HG02623 (cell line): ENCODE data around the gene TMEM229A.
"Not testable (repeated sequence)": the region's sequence is repeated elsewhere in the genome, so short reads cannot be mapped to it uniquely, and the experiment has no call there.

Source experiments
- ATAC-seq: cut with Tn5 transposase; IDR thresholded peaks from one replicate; pipeline ENCODE4 v1.9.1; 2021; ENCODE audit warnings: moderate library complexity; ENCODE audit not compliant: unreplicated experiment

TMEM229A gene

DNA sequence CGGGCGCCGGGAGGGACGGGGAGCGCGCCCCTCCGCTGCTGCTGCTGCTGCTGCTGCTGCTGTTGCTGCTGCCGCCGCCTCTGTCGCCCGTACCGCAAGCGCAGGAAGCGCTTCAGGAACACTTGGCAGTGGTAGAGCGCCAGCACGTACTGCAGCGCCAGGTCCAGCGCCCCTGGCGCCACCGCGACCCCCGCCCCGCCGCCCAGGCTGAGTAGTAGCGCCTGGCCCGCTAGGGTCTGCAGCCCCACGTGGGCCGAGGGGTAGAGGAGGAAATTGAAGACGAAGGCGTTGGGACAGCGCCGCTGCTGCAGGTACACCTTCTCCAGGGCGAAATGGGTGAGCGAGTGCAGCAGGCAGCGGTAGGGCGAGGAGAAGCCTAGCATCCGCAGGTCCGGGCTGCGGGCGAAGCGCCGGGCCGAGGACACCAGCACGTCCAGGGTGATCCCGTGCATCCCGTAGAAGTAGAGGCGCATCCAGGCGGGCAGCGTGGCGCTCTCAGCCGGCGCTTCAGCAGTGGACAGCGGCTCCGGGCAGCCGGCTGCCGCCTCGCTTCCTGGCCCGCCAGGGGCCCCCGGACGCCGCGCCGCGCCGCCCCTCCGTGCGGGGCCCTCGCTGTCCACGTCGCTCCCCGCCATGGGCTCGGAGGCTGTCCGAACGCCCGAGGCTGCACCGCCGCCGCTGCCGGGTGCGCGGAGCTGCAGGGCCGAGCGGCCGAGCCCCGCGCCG, at the start of gene TMEM229A:
Gene TMEM229A (minus strand): TSS at position 699 of the 726 bp plus-strand sequence. CDS start 64 bp downstream, at position 635.
- no peak for ATAC-seq

DNA sequence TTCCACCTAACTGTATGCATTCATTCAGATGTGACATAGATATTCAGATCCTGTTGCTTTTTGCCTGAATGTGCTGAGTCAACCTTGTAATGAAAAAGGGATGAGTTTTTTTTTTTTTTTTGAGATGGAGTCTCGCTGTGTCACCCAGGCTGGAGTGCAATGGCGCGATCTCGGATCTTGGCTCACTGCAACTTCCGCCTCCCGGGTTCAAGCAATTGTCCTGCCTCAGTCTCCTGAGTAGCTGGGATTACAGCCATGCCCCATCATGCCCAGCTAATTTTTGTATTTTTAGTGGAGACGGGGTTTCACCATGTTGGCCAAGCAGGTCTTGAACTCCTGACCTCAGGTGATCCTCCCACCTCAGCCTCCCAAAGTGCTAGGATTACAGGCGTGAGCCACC, 49.4 kb upstream of the TMEM229A start:
- not testable (repeated sequence) for ATAC-seq

GRCh38 chr7:124077546-124077945, 44.7 kb upstream of the TMEM229A start:
- no peak for ATAC-seq

GRCh38 chr7:124076841-124077240, 44.0 kb upstream of the TMEM229A start:
- no peak for ATAC-seq

- no peak for ATAC-seq
Observed at GRCh38 chr7:124074007-124074406, 41.1 kb upstream of the TMEM229A start.

GRCh38 chr7:124073310-124073645, 40.4 kb upstream of the TMEM229A start:
- ATAC-seq: no peak

DNA sequence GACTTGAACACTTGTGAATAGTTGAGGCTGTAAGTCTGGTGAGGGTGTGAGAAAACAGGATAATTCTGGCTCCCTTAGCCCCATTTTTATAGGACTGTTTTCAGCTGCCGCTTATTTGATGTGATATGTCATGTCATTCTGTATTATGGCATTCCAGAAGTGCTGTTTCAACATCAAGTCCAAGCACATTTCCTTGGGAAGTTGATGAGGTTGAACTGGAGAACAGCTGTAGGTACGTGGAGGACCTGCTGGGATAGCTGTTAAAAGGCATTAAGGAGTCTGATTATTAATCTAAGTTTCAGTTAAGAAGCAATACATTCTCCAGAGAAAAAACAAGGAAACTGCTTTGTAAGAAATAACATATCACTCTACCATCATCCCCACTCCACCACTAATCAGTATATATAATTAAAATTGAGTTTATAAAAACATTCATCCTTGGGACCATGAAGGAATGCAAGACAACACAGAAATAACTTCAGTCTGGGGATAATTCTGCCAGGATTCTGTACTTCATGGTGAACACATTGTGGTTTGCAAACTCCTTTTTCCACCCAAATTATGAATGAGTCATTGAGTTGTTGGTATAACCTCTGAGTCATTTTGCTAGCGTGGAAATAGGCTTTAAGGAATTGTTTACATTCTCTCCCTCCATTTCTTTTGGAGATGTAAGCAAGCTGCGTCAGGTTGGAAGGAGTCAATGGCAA, 39.9 kb upstream of the TMEM229A start:
- ATAC-seq: no peak

GRCh38 chr7:124071843-124072242, 39.0 kb upstream of the TMEM229A start:
- no peak for ATAC-seq

DNA sequence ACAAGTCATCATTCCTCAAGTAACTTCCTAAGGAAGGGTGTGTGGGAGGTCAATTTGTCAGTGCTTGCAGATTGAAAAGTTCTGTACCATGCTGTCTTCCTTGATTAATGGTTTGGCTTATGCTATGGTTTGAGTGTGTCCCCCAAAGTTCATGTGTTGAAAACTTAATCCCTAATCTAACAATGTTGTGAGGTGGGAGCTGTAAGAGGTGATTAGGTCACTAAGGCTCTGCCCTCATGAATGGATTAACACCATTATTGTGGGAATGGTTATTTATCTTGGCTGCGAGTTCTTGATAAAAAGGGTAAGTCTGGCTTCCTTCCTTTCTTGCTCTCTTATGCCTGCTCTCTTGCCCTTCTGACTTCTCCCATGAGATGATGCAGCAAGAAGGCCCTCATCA, 29.3 kb upstream of the TMEM229A start:
- ATAC-seq: no peak

- ATAC-seq: no peak
Observed at GRCh38 chr7:124060528-124060927, 27.7 kb upstream of the TMEM229A start.

GRCh38 chr7:124059375-124059774, 26.5 kb upstream of the TMEM229A start:
- peak; percentile 100 for ATAC-seq

DNA sequence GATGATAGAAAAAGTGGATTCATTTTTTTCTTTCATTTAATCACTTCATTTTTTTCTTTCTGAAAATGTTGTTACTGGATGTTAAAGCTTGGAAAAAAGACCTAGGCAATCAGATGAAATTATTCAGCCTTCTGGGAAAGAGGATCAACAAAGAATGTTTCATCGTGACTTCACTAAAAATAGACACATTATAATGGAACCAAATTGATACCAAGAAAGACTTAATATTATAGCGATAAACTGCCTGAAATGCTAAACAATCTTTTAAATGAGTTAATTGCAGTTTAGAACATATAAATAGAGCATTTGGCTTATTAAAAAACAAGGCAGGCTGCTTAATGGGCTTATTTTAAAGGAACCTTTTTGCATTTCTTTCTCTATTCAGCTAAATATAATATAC, 25.6 kb upstream of the TMEM229A start:
- no peak for ATAC-seq

DNA sequence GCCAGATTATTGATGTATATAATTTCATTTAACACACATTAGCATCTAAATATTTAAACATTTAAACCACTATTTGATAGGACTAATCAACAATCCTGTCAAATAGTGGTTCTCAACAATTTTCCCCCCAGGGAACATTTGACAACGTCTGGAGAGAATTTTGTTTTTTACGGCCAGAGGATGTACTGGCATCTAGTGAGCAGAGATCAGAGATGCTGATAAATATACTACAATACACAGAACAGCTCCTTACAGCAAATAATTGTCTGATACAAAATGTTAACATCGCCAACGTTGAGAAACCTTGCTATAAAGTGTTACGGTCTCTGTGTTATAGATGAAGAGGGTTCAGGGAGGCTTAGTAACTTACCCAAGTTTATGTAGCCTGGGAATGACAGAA, 25.0 kb upstream of the TMEM229A start:
- no peak for ATAC-seq

- no peak for ATAC-seq
Observed at GRCh38 chr7:124056234-124056633, 23.4 kb upstream of the TMEM229A start.

GRCh38 chr7:124051681-124052377, 19.0 kb upstream of the TMEM229A start:
- ATAC-seq: no peak

DNA sequence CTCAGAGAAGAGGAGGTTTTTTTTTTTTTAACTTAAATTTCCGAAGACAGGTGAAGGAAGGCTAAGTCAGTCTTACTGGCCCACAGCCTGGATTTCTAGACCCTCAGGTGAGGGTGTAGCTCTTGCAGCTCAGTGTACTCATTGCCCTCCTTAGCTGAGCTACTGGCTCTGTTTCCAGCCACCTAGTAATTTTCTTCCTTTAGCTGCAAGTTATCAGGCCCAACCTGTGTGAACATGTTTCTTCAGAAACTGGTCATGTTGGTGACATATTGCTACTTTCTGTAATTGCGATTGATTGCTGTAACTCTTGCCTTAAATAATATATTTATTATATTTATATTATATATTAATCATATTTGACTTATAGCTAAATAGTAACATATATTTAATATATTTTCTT, 10.0 kb upstream of the TMEM229A start:
- no peak for ATAC-seq

GRCh38 chr7:124041439-124041838, 8.6 kb upstream of the TMEM229A start:
- no peak for ATAC-seq

- ATAC-seq: not testable (repeated sequence)
Observed at GRCh38 chr7:124037902-124038301, 5.0 kb upstream of the TMEM229A start.

GRCh38 chr7:124035706-124036105, 2.8 kb upstream of the TMEM229A start:
- no peak for ATAC-seq

DNA sequence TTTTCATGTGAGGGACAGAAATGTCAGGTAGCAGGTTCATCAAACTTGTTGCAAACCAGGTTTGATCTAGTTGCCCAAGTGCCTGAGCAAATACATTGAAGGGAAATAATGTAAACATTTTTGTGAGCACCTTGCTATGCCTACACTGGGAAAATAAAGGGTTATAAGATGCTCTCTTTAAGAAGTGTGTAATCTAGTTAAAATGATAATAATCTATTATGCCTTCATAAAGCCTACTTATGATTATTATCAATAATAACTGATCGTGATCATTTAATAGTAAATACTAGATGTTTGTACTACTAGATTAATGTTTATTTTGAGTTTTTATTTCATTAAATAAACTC, 1.9 kb upstream of the TMEM229A start:
- no peak for ATAC-seq

- no peak for ATAC-seq
Observed at GRCh38 chr7:124033807-124034753, 1.2 kb upstream of the TMEM229A start.
